ENCODE measurements around the gene CD300LB.
"Not testable (repeated sequence)": the region's sequence is repeated elsewhere in the genome, so short reads cannot be mapped to it uniquely, and the experiment has no call there.

CD300LB gene

DNA sequence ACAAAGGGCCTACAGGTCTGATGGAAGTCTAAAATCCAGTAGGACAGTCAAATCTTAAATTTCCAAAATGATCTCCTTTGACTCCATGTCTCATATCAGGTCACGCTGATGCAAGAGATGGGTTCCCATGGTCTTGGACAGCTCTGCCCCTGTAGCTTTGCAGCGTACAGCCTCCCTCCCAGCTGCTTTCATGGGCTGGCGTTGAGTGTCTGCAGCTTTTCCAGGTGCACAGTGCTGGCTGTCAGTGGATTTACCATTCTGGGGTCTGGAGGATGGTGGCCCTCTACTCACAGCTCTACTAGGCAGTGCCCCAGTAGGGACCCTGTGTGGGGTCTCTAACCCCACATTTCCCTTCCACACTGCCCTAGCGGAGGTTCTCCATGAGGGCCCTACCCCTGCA is 43.0 kb downstream of the CD300LB start:
- DNase-seq = not testable (repeated sequence)

DNA sequence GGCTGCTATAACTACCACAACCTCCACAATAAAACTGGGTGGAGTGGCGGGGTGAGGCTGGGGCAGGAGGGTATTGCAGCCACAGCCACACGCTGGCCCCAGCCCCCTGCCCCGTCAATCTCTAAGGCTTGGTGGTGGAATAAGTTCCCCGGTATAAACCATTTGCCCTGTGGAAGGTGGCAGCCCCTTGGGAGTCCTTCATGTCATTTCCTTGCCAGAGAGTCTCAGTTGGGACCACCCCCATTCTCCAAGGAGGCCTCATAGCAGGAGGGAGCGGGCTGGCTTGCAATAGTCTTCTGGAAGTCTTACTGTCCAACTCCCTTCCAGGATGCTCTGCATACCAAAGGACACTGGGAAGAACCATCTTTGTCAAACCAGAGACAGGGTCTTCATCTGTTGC is 45.4 kb downstream of the CD300LB start:
- DNase-seq = no peak

DNA sequence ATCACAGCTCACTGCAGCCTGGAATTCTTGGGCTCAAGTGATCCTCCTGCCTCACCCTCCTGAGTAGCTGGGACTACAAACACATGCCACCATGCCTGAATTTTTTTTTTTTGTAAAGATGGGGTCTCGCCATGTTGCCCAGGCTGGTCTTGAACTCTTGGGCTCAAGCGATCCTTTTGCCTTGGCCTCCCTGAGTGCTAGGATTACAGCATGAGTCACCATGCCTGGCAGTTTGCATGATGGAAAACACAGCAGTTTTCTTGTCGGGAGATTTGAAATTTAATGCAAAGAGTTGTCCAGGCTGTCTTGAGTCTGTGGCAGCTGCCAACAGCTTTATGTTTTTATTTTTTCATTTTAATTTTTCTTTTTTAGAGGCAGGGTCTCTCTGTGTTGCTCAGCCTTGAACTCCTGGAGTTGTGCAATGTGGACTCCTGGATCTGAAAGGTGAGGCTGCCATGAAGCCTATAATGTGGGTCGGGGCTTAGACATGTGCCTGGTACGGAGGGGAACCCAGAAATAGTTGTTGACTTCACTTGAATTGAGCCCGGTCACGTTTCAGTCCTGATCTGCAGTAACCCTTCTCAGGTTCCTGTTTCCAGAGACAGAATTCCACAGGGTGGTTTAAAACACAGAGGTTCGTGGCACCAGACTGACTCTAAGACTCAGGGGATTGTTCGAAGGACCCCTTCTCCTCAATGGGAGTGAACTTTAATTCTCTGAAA is 46.1 kb downstream of the CD300LB start:
- no peak for DNase-seq

DNA sequence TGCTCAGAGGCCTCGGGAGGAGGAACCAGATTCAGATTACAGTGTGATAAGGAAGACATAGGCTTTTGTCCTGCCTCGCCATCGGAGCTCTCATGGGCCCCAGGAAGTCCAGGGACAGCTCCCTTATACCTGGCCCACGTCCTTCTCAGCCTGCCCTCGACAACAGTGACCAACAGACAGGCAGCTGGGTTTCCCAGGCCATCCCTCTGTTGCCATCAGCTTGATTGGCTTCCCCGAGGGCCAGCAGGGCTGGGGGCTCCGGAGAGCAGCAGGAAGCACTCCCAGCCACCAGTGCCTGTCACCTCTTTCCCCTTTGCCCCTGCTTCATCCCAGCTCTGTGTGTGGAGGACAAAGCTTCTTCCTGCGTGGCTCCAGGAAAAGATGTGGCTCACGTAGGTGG is 47.2 kb downstream of the CD300LB start:
- DNase-seq = no peak

DNA sequence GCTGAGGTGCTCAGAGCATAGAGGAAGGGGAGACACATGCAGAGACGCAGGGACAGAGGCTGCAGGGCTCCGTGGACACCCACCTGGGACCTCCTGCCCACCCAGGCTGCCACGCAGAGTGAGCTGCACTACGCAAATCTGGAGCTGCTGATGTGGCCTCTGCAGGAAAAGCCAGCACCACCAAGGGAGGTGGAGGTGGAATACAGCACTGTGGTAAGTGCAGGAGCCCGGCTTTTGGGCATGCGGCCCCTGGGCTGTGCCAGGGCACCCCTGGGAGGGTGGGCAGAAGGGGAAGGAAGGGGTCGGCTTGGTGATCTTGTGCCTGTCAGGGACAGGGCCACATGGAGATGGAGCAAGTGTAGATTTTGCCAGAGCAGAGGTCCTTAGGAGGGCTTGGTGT is 49.7 kb downstream of the CD300LB start:
- DNase-seq = no peak

DNA sequence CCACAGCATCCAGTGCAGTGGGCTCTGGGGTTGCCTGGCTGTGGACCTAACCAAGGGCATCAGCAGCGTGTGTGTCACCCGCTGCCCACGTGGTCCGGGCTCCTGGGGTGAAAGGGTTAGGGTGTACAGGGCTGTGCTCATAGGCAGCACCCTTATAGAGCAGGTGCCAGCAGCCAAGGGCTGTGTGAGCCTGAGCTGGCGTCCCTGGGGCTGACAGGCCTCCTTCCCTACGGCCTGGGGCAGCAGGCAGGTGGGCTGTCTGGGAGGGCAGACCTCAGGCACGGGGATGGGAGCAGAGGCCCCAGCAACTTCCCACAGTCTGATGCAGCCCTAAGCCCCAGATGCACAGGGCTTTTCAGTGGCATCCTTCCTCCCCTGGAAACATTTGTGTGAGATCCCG is 51.0 kb downstream of the CD300LB start:
- no peak for DNase-seq

DNA sequence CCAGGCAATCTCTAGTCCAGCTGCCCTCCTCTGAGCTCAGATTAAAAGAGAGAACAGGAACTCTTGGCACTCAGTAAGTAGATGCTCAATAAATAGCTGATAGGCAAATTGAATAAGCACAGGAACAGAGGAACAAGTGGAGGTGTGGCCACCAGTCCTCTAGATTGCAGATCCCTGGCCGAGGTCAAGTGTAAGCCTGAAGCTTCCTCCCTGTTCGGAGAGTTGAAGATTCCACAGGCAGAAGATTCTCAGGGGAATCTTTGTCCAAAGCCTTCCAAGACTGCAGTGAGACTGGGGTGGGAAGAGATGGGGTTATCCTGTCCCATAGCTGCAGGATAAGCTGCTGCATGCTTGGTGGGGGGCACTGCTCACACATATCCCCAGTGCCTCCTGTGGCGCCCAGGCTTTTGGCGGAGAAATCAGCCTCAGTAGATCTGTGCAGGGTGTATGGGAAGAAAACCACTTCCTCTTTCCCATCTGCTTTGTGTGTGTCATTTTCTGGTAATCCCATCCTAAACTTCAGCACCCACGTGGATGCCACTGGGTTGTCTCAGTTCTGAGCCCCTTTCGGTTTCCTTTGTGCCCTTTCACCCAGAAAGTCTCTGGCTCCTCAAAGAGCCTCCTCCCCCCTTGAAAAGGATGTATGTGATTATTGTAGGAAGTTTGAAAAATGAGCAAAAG is 52.7 kb downstream of the CD300LB start:
- DNase-seq = no peak

DNA sequence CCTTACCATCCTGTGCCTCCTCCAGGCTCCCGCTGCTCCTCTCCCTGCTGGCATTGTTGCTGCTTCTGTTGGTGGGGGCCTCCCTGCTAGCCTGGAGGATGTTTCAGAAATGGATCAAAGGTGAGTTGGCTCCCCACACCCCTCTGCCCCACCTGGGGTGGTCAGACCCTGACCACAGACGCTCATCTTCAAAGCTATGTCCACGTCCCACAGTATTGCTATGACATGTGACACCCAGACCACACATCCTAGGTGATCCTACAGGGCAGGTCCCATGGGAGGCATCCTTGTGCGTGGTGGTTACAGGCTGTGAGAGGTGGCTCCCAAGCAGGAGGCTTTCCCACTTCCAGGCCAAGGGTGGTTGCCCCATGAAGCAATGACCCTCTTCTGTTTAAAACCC is 53.9 kb downstream of the CD300LB start:
- DNase-seq = no peak

DNA sequence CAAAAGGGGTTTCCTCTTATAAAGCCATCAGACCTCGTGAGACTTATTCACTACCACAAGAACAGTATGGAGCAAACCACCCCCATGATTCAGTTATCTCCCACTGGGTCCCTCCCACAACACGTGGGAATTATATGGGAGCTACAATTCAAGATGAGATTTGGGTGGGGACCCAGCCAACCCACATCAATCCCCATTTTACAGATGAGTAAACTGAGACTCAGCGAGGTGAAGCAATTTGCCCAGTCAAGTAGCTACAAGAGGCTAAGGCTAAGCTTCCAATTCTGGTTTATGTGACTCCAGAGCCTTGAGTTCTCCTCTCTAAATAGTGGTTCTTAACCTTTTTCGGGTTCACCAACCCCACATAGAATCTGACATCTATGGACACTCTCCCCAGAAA is 56.1 kb downstream of the CD300LB start:
- no peak for DNase-seq

DNA sequence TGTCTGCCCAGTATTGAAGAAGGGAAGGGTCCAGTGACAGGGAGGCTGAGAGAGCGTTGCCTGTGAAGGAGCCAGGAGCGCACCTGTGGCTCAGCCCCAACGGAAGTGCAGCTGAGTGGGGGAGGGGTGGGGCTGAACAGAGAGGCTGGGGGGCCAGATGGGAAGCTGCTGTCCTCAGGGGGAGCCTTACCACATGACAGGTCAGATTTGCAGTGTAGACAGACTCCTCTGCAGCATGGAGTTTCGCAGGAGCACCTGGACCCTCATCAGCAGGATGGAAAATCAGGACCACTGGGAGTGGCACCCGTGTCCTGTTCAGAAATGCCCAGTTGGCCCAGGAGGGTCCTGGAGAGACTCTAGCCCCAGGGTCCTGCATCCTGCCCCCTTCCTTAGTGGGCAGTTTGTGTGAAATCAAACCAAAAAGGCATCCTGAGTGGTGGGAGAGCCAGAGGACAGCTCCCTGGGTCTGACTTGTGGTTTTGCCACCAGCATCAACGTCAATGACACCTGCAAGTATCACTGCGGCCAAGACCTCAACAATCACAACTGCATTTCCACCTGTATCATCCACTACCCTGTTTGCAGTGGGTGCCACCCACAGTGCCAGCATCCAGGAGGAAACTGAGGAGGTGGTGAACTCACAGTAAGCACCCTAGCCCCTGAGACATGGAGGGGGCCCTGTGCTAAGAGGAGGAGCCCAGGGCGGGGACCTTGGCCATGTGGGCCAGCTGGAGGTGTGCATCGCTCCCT is 57.1 kb downstream of the CD300LB start:
- DNase-seq = no peak

DNA sequence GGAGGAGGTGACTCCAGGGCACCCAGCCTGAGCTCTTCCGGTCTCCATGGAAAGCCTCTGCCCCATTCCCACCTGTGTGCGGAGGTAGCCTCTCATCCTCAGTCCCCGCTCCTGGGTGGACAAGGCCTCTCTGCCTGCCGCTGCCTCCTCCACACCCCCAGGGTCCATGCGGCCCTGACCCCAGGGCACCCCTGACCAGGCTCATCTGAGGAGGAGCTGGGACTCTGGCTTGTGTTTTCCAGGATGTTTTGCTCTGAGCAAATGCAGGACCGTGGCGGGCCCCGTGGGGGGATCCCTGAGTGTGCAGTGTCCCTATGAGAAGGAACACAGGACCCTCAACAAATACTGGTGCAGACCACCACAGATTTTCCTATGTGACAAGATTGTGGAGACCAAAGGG is 58.0 kb downstream of the CD300LB start:
- DNase-seq = no peak

DNA sequence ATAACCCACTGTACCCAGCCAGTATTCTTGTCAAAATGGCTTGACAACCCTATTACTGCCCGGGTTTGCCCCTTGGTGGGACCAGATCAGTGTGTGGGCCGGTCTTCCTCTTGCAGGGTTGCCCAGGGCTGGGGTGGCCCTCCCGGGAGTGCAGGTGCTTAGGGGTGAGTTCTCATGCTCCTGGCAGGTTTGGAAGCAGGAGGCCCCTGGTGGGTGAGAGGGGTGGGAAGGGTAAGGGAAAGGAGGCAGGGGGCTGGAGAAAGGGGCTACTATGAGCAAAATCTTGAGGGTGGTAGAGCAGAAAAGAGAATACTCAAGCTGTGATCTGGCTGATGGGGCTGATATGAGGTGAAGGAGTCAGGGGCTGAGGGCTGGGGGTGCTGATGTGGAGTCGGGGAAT is 58.4 kb downstream of the CD300LB start:
- DNase-seq = no peak

DNA sequence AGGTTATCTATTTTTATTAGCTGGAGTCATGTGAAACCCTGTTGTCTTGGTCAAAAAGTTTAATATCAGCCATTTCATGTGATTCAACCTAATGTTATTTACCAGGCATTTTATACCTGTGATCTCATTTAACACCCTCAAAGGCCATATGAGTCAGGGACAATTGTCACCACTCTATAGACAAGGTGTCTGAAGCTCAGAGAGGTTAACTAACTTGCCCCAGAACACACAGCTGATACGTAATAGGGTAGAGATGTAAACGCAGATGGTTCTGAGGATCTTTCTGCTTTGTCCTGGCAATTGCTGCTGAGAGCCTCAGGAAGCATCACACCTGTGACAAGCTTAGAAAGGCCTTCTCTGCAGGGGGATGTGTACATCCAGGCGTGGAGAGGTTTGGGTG is 59.9 kb downstream of the CD300LB start:
- DNase-seq = no peak
